ENCODE measurements around the gene PDIA6.

- TF ChIP-seq CTCF (IDR thresholded peaks at IDR 0.05; ENCODE audit: low read depth, low read length) (no peak), EZH2phosphoT487 (IDR thresholded peaks at IDR 0.05; ENCODE audit: low read depth) (no peak)
Observed at GRCh38 chr2:10842506-10842905, 29.9 kb upstream of the PDIA6 start.

All from OCI-LY3 (cell line).